Astrocyte (in vitro differentiated cells and primary cell): ENCODE data around the gene TRIP4. TPM values are rescaled to one million over a fixed set of nuclear protein-coding genes. Genes with fewer than 3 reads are reported as not detected.

Experiments
- DNase-seq: peaks from one replicate; pipeline ENCODE4 v3.0.0-alpha.2; 2010; ENCODE audit warnings: low read depth
- FAIRE-seq: peaks from 2 replicates; lab custom pipeline; 2011; peaks lifted over from hg19 to GRCh38; lab: Jason Lieb, UNC
- H2AFZ ChIP-seq: 2 replicates; pipeline ENCODE4 v1.6.0; 2012; ENCODE audit warnings: low read depth, low read length, inconsistent platforms
- H3K27ac ChIP-seq: 2 replicates; pipeline ENCODE4 v1.5.1; 2011; ENCODE audit warnings: low read depth, low read length, inconsistent platforms
- H3K27me3 ChIP-seq: 2 replicates; pipeline ENCODE4 v1.6.0; 2011; ENCODE audit warnings: low read length, inconsistent platforms; ENCODE audit not compliant: insufficient read depth
- H3K36me3 ChIP-seq: 2 replicates; pipeline ENCODE4 v1.5.1; 2011; ENCODE audit warnings: low read length, inconsistent platforms; ENCODE audit not compliant: insufficient read depth
- H3K4me1 ChIP-seq: 2 replicates; pipeline ENCODE4 v1.5.1; 2011; ENCODE audit warnings: low read length, inconsistent platforms; ENCODE audit not compliant: insufficient read depth
- H3K4me2 ChIP-seq: 2 replicates; pipeline ENCODE4 v1.6.0; 2012; ENCODE audit warnings: low read length, inconsistent platforms
- H3K4me3 ChIP-seq: 2 replicates; pipeline ENCODE4 v1.5.1; 2011; ENCODE audit warnings: low read depth, mild to moderate bottlenecking, low read length, inconsistent platforms; ENCODE audit not compliant: insufficient read depth
- H3K79me2 ChIP-seq: 2 replicates; pipeline ENCODE4 v1.6.0; 2012; ENCODE audit warnings: mild to moderate bottlenecking, low read length, inconsistent platforms; ENCODE audit not compliant: insufficient read depth
- H3K9ac ChIP-seq: 2 replicates; pipeline ENCODE4 v1.6.0; 2012; ENCODE audit warnings: mild to moderate bottlenecking, low read length, inconsistent platforms
- H3K9me3 ChIP-seq: 2 replicates; pipeline ENCODE4 v1.5.1; 2012; ENCODE audit warnings: low read depth, mild to moderate bottlenecking, low read length, inconsistent platforms; ENCODE audit not compliant: insufficient read depth
- H4K20me1 ChIP-seq: 2 replicates; pipeline ENCODE4 v1.6.0; 2012; ENCODE audit warnings: low read length, inconsistent platforms; ENCODE audit not compliant: insufficient read depth
- H3K27ac Mint-ChIP-seq: one replicate; pipeline ENCODE4 v1.8.0; 2021; ENCODE audit warnings: mild to moderate bottlenecking, mixed read lengths; ENCODE audit not compliant: unreplicated experiment
- H3K27me3 Mint-ChIP-seq: one replicate; pipeline ENCODE4 v1.8.0; 2021; ENCODE audit warnings: low read depth, mixed read lengths; ENCODE audit not compliant: unreplicated experiment
- H3K36me3 Mint-ChIP-seq: one replicate; pipeline ENCODE4 v1.8.0; 2021; ENCODE audit warnings: low read depth, mixed read lengths; ENCODE audit not compliant: unreplicated experiment
- H3K4me1 Mint-ChIP-seq: one replicate; pipeline ENCODE4 v1.8.0; 2021; ENCODE audit warnings: low read depth, mixed read lengths; ENCODE audit not compliant: unreplicated experiment
- H3K4me3 Mint-ChIP-seq: one replicate; pipeline ENCODE4 v1.8.0; 2021; ENCODE audit warnings: mild to moderate bottlenecking, moderate library complexity, mixed read lengths; ENCODE audit not compliant: unreplicated experiment
- H3K9me3 Mint-ChIP-seq: one replicate; pipeline ENCODE4 v1.8.0; 2021; ENCODE audit warnings: mild to moderate bottlenecking, mixed read lengths; ENCODE audit not compliant: unreplicated experiment
- CTCF ChIP-seq: IDR thresholded peaks from 2 replicates; pipeline ENCODE4 v1.5.1; 2011; ENCODE audit warnings: low read depth, mild to moderate bottlenecking, inconsistent platforms, low read length, moderate library complexity; ENCODE audit not compliant: insufficient read depth
- EZH2 ChIP-seq: IDR thresholded peaks from 2 replicates; pipeline ENCODE4 v1.6.1; 2012; ENCODE audit warnings: mild to moderate bottlenecking, low read length, inconsistent platforms; ENCODE audit not compliant: insufficient read depth
- total RNA-seq: library from RNA; stranded (reverse); gene quantifications from 2 replicates; pipeline ENCODE4 v1.2.1, GENCODE V29; 2021

Gene TRIP4
- total RNA-seq, 1 donor from 2014 or later, result 40.7 TPM

- no peaks in the 10 kb centered on the region for H3K9me3 ChIP-seq
- no peak overlapping the region for H3K27ac ChIP-seq
- H3K4me1 Mint-ChIP-seq, result peaks cover 10% of the 10 kb centered on the region
- no peaks in the 10 kb centered on the region for H3K9me3 Mint-ChIP-seq
- H4K20me1 ChIP-seq, result peaks cover 11% of the 10 kb centered on the region
- H3K4me3 Mint-ChIP-seq, result no peak overlapping the region
- DNase-seq (no peak), FAIRE-seq (no peak)
- H3K27me3 Mint-ChIP-seq, result no peaks in the 10 kb centered on the region
- H3K4me3 ChIP-seq, result no peak overlapping the region
- H3K36me3 ChIP-seq, result peaks cover 32% of the 10 kb centered on the region
- no peaks in the 10 kb centered on the region for H3K4me1 ChIP-seq
- no peaks in the 10 kb centered on the region for H3K27me3 ChIP-seq
- H3K4me2 ChIP-seq, result no peak overlapping the region
- TF ChIP-seq CTCF (no peak), EZH2 (no peak)
- H2AFZ ChIP-seq, result no peak overlapping the region
- peaks cover 12% of the 10 kb centered on the region for H3K79me2 ChIP-seq
- peaks cover 22% of the 10 kb centered on the region for H3K36me3 Mint-ChIP-seq
- peak overlapping the region; percentile 47 for H3K27ac Mint-ChIP-seq
- H3K9ac ChIP-seq, result no peak overlapping the region
Observed at GRCh38 chr15:64396789-64397188, 9.2 kb downstream of the TRIP4 start.

GRCh38 chr15:64398575-64398974 lies 10.9 kb downstream of the TRIP4 start:
- H3K27ac Mint-ChIP-seq, result peak overlapping the region; percentile 80

More at GRCh38 chr15:64398575-64398974, 10.9 kb downstream of the TRIP4 start:
- Histone ChIP-seq H3K36me3 (peaks cover 35% of the 10 kb centered on the region), H3K27ac (no peak overlapping the region), H3K79me2 (no peaks in the 10 kb centered on the region), H3K4me3 (no peak overlapping the region), H3K4me1 (no peaks in the 10 kb centered on the region), H2AFZ (no peak overlapping the region), H4K20me1 (peaks cover 3% of the 10 kb centered on the region), H3K4me2 (no peak overlapping the region), H3K9me3 (no peaks in the 10 kb centered on the region), H3K27me3 (no peaks in the 10 kb centered on the region), H3K9ac (no peak overlapping the region)
- Mint-ChIP-seq H3K36me3 (peaks cover 20% of the 10 kb centered on the region), H3K9me3 (no peaks in the 10 kb centered on the region), H3K27me3 (no peaks in the 10 kb centered on the region), H3K4me1 (peaks cover 10% of the 10 kb centered on the region), H3K4me3 (no peak overlapping the region)
- FAIRE-seq, result no peak
- no peak for TF ChIP-seq EZH2
- no peak for TF ChIP-seq CTCF
- peak; percentile 43 for DNase-seq
